Gastroesophageal sphincter (tissue), 4 donors: Measurements from ENCODE around the gene STAC2. TPM values are rescaled to one million over a fixed set of nuclear protein-coding genes. Genes with fewer than 3 reads are reported as not detected.
"Not testable (repeated sequence)": the region's sequence is repeated elsewhere in the genome, so short reads cannot be mapped to it uniquely, and the experiment has no call there.

Experiments
- ATAC-seq: fragments of 150-250 bp; one replicate; pipeline ENCODE4 v1.9.1; 2016; ENCODE audit warnings: mild to moderate bottlenecking, moderate library complexity
- H3K27ac ChIP-seq, 4 donors: fragments of 200-600 bp; sonication (generic) in 3 of 4; 1 replicate in 3 of 4; 2 replicates in 1 of 4; pipeline ENCODE4 v1.5.1; 2016 to 2019
- H3K27me3 ChIP-seq: fragments of 200-600 bp; sonication (generic); one replicate; pipeline ENCODE4 v1.5.1; 2019
- H3K36me3 ChIP-seq, 2 donors: fragments of 200-600 bp; sonication (generic); one replicate each; pipeline ENCODE4 v1.5.1; 2019; ENCODE audit warnings: control low read depth in 1 of 2
- H3K4me1 ChIP-seq, 3 donors: fragments of 200-600 bp; sonication (generic); 1 replicate in 2 of 3; 2 replicates in 1 of 3; pipeline ENCODE4 v1.5.1; 2016 to 2019; ENCODE audit warnings: control low read depth in 2 of 3
- H3K4me3 ChIP-seq, 2 donors: fragments of 200-600 bp; sonication (generic); one replicate each; pipeline ENCODE4 v1.5.1; 2019; ENCODE audit warnings: mild to moderate bottlenecking in 1 of 2, moderate library complexity in 1 of 2
- H3K9me3 ChIP-seq, 3 donors: fragments of 200-600 bp; sonication (generic); one replicate each; pipeline ENCODE4 v1.5.1; 2017 to 2019; ENCODE audit warnings: control low read depth in 2 of 3
- CTCF ChIP-seq, 4 experiments: fragments of 200-600 bp in 2 of 4; fragments of 450-650 bp in 2 of 4; sonication (generic) in 1 of 4; IDR thresholded peaks; one replicate each; pipeline ENCODE4 v1.5.1; 2017 to 2019; ENCODE audit warnings: antibody characterized with exemption in 4 of 4, mild to moderate bottlenecking in 2 of 4, moderate library complexity in 2 of 4
- EP300 ChIP-seq: sonication (generic); formaldehyde crosslinking; IDR thresholded peaks from one replicate; pipeline ENCODE4 v1.6.1; 2017; ENCODE audit warnings: antibody characterized with exemption, mild to moderate bottlenecking
- POLR2A ChIP-seq, 2 donors: fragments of 450-650 bp; IDR thresholded peaks; one replicate each; pipeline ENCODE4 v1.6.1; 2017; ENCODE audit warnings: antibody characterized with exemption in 2 of 2, mild to moderate bottlenecking in 2 of 2, moderate library complexity in 1 of 2
- POLR2AphosphoS5 ChIP-seq: sonication (generic); formaldehyde crosslinking; IDR thresholded peaks from one replicate; pipeline ENCODE4 v1.6.1; 2017; ENCODE audit warnings: antibody characterized with exemption
- WGBS, 2 donors: methylation state at CpG; one replicate each; pipeline ENCODE4 v1.1.5; 2018; ENCODE audit warnings: low coverage in 1 of 2; 5-methylcytosine and 5-hydroxymethylcytosine counted together
- total RNA-seq, 4 donors: library from RNA; depleted of rRNA; stranded (reverse); fragments of >200 nt; gene quantifications; one replicate each; pipeline ENCODE4 v1.1.0, GENCODE V29; 2016

STAC2 gene
- total RNA-seq, 4 donors from 2014 or later, result 0.13 to 0.57 TPM; not detected in 2

- TF ChIP-seq POLR2A (IDR thresholded peaks at IDR 0.05) (no peak), EP300 (no peak), CTCF (IDR thresholded peaks at IDR 0.05) (no peak), POLR2AphosphoS5 (no peak)
- no peak overlapping the region for H3K4me3 ChIP-seq
These were observed 55.2 kb downstream of the STAC2 start for GRCh38 chr17:39170558-39170957.

GRCh38 chr17:39170109-39170508 lies 55.6 kb downstream of the STAC2 start:
- H3K27me3 ChIP-seq, result peaks cover 4% of the 10 kb centered on the region
- WGBS, 2 donors, result 58 to 88% methylated on average over 4 of the region's 4 CpGs
- H3K4me1 ChIP-seq, result peaks cover 0 to 31% (median 4%) of the 10 kb centered on the region in 3 donors
- H3K27ac ChIP-seq, result no peak overlapping the region
- H3K36me3 ChIP-seq, result peaks cover 0 to under 1% of the 10 kb centered on the region in 2 donors
- TF ChIP-seq CTCF (IDR thresholded peaks at IDR 0.05), result no peak
- TF ChIP-seq POLR2A (IDR thresholded peaks at IDR 0.05), result no peak
- peaks cover 0 to 4% (median 0%) of the 10 kb centered on the region in 3 donors for H3K9me3 ChIP-seq
- no peak overlapping the region for H3K4me3 ChIP-seq
- ATAC-seq, result no peak

More at GRCh38 chr17:39170558-39170957, 55.2 kb downstream of the STAC2 start:
- Histone ChIP-seq H3K36me3 (peaks cover 0 to 5% of the 10 kb centered on the region in 2 donors), H3K27ac (no peak overlapping the region), H3K27me3 (peaks cover 4% of the 10 kb centered on the region), H3K4me1 (peaks cover 0 to 28% (median 4%) of the 10 kb centered on the region in 3 donors), H3K9me3 (peaks cover 0 to 4% (median 0%) of the 10 kb centered on the region in 3 donors)
- 73 to 100% methylated on average over 2 to 6 of the region's 6 CpGs for WGBS, 2 donors
- no peak for ATAC-seq

GRCh38 chr17:39169518-39169917 lies 56.2 kb downstream of the STAC2 start:
- peaks cover 0 to 4% (median 0%) of the 10 kb centered on the region in 3 donors for H3K9me3 ChIP-seq
- 68 to 83% methylated on average over 1 to 2 of the region's 3 CpGs for WGBS, 2 donors
- no peaks in the 10 kb centered on the region for H3K36me3 ChIP-seq
- H3K4me3 ChIP-seq, result no peak overlapping the region
- H3K27ac ChIP-seq, result no peak overlapping the region
- ATAC-seq, result no peak
- H3K27me3 ChIP-seq, result peaks cover 4% of the 10 kb centered on the region
- TF ChIP-seq POLR2A (IDR thresholded peaks at IDR 0.05) (no peak), POLR2AphosphoS5 (no peak), CTCF (IDR thresholded peaks at IDR 0.05) (no peak), EP300 (no peak)
- H3K4me1 ChIP-seq, result peaks cover 0 to 31% (median 4%) of the 10 kb centered on the region in 3 donors

GRCh38 chr17:39169101-39169500 lies 56.6 kb downstream of the STAC2 start:
- Histone ChIP-seq H3K9me3 (peaks cover 0 to 4% (median 0%) of the 10 kb centered on the region in 3 donors), H3K4me1 (peaks cover 0 to 33% (median 5%) of the 10 kb centered on the region in 3 donors), H3K27me3 (peaks cover 4% of the 10 kb centered on the region), H3K36me3 (no peaks in the 10 kb centered on the region), H3K27ac (no peak overlapping the region), H3K4me3 (no peak overlapping the region)
- ATAC-seq, result no peak
- 89 to 96% methylated on average over 13 to 14 of the region's 14 CpGs for WGBS, 2 donors
- TF ChIP-seq EP300 (no peak), CTCF (IDR thresholded peaks at IDR 0.05) (no peak), POLR2AphosphoS5 (no peak), POLR2A (IDR thresholded peaks at IDR 0.05) (no peak)

GRCh38 chr17:39168503-39168902 lies 57.2 kb downstream of the STAC2 start:
- H3K36me3 ChIP-seq, ATAC-seq, H3K9me3 ChIP-seq, H3K27me3 ChIP-seq, H3K27ac ChIP-seq, H3K4me3 ChIP-seq: not testable (repeated sequence)
- 94% methylated on average over 5 to 8 of the region's 10 CpGs for WGBS, 2 donors
- H3K4me1 ChIP-seq, result peaks cover 0 to 39% (median 9%) of the 10 kb centered on the region in 3 donors
